Measurements from ENCODE around the gene MALRD1. TPM values are rescaled to one million over a fixed set of nuclear protein-coding genes. Genes with fewer than 3 reads are reported as not detected.

Gene MALRD1
- total and polyA plus RNA-seq, 4 donors: 0.17 to 17.9 (median 4.1) TPM

GRCh38 chr10:19333631-19334030 is 285.0 kb downstream of the MALRD1 start:
- ATAC-seq (ENCODE audit: insufficient read depth, low FRiP score) (no peak), DNase-seq (no peak)
- no peak for TF ChIP-seq CTCF (IDR thresholded peaks at IDR 0.05; ENCODE audit: control extremely low read depth, extremely low read depth)
- H3K9me3 ChIP-seq (ENCODE audit: control insufficient read depth in 4 of 4, insufficient read depth in 3 of 4, low read length in 3 of 4): no peaks in the 10 kb centered on the region
- no peaks in the 10 kb centered on the region for H3K36me3 ChIP-seq (ENCODE audit: control insufficient read depth in 4 of 4, insufficient read depth in 4 of 4, low read length in 4 of 4)
- no peak overlapping the region for H3K27ac ChIP-seq (ENCODE audit: low read depth in 1 of 2, low read length in 1 of 2)
- H3K9ac ChIP-seq (ENCODE audit: insufficient read depth in 1 of 2, low read length in 2 of 2): no peak overlapping the region
- H3K4me3 ChIP-seq: no peak overlapping the region
- no peaks in the 10 kb centered on the region for H3K4me1 ChIP-seq (ENCODE audit: control insufficient read depth in 5 of 5, insufficient read depth in 5 of 5, low read length in 5 of 5)
- H3K27me3 ChIP-seq (ENCODE audit: control insufficient read depth in 3 of 3, insufficient read depth in 3 of 3, low read length in 2 of 3): no peaks in the 10 kb centered on the region
- 96 to 97% methylated on average over 2 of the region's 2 CpGs for WGBS, 2 donors

- Histone ChIP-seq H3K36me3 (ENCODE audit: control insufficient read depth in 4 of 4, insufficient read depth in 4 of 4, low read length in 4 of 4) (no peaks in the 10 kb centered on the region), H3K27ac (ENCODE audit: low read depth in 1 of 2, low read length in 1 of 2) (no peak overlapping the region), H3K4me3 (no peak overlapping the region), H3K9ac (ENCODE audit: insufficient read depth in 1 of 2, low read length in 2 of 2) (no peak overlapping the region), H3K4me1 (ENCODE audit: control insufficient read depth in 5 of 5, insufficient read depth in 5 of 5, low read length in 5 of 5) (no peaks in the 10 kb centered on the region), H3K9me3 (ENCODE audit: control insufficient read depth in 4 of 4, insufficient read depth in 3 of 4, low read length in 3 of 4) (no peaks in the 10 kb centered on the region), H3K27me3 (ENCODE audit: control insufficient read depth in 3 of 3, insufficient read depth in 3 of 3, low read length in 2 of 3) (no peaks in the 10 kb centered on the region)
- ATAC-seq (ENCODE audit: insufficient read depth, low FRiP score) (no peak), DNase-seq (peak in 2 of 3 donors; percentile 12 to 40)
- no peak for TF ChIP-seq CTCF (IDR thresholded peaks at IDR 0.05; ENCODE audit: control extremely low read depth, extremely low read depth)
- 20 to 37% methylated on average over 2 of the region's 2 CpGs for WGBS, 2 donors
Measured at GRCh38 chr10:19347621-19348020, 299.0 kb downstream of the MALRD1 start.

- H3K4me3 ChIP-seq: no peak overlapping the region
- ATAC-seq (ENCODE audit: insufficient read depth, low FRiP score) (no peak), DNase-seq (no peak)
- no peaks in the 10 kb centered on the region for H3K36me3 ChIP-seq (ENCODE audit: control insufficient read depth in 4 of 4, insufficient read depth in 4 of 4, low read length in 4 of 4)
- 83 to 95% methylated on average over 2 of the region's 2 CpGs for WGBS, 2 donors
- no peak overlapping the region for H3K9ac ChIP-seq (ENCODE audit: insufficient read depth in 1 of 2, low read length in 2 of 2)
- TF ChIP-seq CTCF (IDR thresholded peaks at IDR 0.05; ENCODE audit: control extremely low read depth, extremely low read depth): no peak
- H3K9me3 ChIP-seq (ENCODE audit: control insufficient read depth in 4 of 4, insufficient read depth in 3 of 4, low read length in 3 of 4): no peaks in the 10 kb centered on the region
- no peak overlapping the region for H3K27ac ChIP-seq (ENCODE audit: low read depth in 1 of 2, low read length in 1 of 2)
- no peaks in the 10 kb centered on the region for H3K4me1 ChIP-seq (ENCODE audit: control insufficient read depth in 5 of 5, insufficient read depth in 5 of 5, low read length in 5 of 5)
- H3K27me3 ChIP-seq (ENCODE audit: control insufficient read depth in 3 of 3, insufficient read depth in 3 of 3, low read length in 2 of 3): no peaks in the 10 kb centered on the region
Measured at GRCh38 chr10:19367176-19367575, 318.6 kb downstream of the MALRD1 start.

GRCh38 chr10:19373988-19374387 is 325.4 kb downstream of the MALRD1 start:
- no peak for TF ChIP-seq CTCF (IDR thresholded peaks at IDR 0.05; ENCODE audit: control extremely low read depth, extremely low read depth)
- ATAC-seq (ENCODE audit: insufficient read depth, low FRiP score) (no peak), DNase-seq (no peak)
- Histone ChIP-seq H3K4me1 (ENCODE audit: control insufficient read depth in 5 of 5, insufficient read depth in 5 of 5, low read length in 5 of 5) (no peaks in the 10 kb centered on the region), H3K9ac (ENCODE audit: insufficient read depth in 1 of 2, low read length in 2 of 2) (no peak overlapping the region), H3K36me3 (ENCODE audit: control insufficient read depth in 4 of 4, insufficient read depth in 4 of 4, low read length in 4 of 4) (no peaks in the 10 kb centered on the region), H3K27ac (ENCODE audit: low read depth in 1 of 2, low read length in 1 of 2) (no peak overlapping the region), H3K9me3 (ENCODE audit: control insufficient read depth in 4 of 4, insufficient read depth in 3 of 4, low read length in 3 of 4) (no peaks in the 10 kb centered on the region), H3K27me3 (ENCODE audit: control insufficient read depth in 3 of 3, insufficient read depth in 3 of 3, low read length in 2 of 3) (no peaks in the 10 kb centered on the region), H3K4me3 (no peak overlapping the region)
- WGBS, 2 donors: 61 to 69% methylated on average over 3 of the region's 3 CpGs
